ENCODE data around the gene FYB1. TPM values are rescaled to one million over a fixed set of nuclear protein-coding genes. Genes with fewer than 3 reads are reported as not detected.

Gene FYB1
- total RNA-seq, 1 donor from 2014 or later = 4.5 TPM

DNA sequence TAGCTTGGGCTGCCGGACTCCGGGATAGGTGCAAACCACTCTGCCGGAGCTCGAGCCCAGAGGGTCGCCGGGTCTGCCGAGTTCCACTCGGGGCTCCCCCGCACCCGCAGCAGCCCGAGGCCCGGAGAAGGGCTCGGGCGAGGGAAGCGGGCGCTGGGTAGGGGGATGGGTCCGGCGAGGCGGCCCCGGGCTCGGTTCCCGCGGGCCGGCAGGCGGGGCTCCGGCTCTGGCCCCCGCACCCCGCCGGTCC is 145.7 kb downstream of the FYB1 start:
- DNase-seq (ENCODE audit: low spot score) = peak; percentile 80
- intact Hi-C loops (cut with DNase I) = loop anchor here (1.0 to 10.0 kb wide), 2 partner anchors 59 to 229 kb away; partner anchors contain the start of gene OSMR

DNA sequence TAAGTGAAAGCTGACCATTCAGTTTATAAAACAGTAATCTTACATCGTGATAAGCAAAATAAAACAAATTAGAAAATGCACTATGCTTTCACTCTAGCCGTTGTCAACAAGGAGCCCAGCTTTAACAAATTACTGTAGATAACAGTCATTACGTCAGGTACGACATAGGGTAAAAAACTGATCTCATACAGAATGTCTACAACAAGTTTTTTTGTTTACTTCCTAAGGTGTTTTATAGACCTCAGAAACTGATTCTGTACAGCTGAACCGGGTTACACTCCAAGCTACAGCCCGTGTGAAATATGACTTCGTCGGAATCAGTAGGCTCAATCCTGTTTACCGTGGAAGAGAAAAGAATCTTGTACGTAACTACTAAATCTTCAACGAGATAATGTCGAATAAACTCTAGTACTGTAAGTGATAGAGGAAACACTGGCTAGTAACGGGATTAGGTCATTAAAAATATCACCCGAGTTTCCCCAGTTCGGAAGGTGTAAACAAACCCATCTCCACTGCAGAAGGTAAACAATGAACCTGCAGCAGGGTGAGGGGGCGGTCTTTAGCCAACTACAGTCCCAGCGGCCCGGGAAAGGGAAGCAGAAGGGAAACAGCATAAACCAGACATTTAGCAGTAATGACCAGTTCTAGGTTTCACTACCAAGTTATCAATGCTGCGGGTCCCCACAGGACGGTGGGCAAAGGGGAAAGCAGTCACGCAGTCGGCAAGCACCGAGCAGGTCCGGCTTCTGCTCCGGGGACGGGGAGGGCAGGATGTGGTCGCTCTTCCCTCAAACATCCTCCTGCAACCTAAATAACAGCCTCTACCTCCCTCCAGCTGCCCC is 146.2 kb downstream of the FYB1 start:
- DNase-seq (ENCODE audit: low spot score) = peak; percentile 84

GRCh38 chr5:39068099-39068498 is 151.3 kb downstream of the FYB1 start:
- DNase-seq (ENCODE audit: low spot score) = no peak
- intact Hi-C loops (cut with DNase I) = no loop called here

More for the DNA sequence above, 146.2 kb downstream of the FYB1 start:
- intact Hi-C loops (cut with DNase I) = loop anchor here (10.0 kb wide), 1 partner anchor 228 kb away; the partner anchor contains the start of gene OSMR

- intact Hi-C loops (cut with DNase I) = no loop called here
- no peak for DNase-seq (ENCODE audit: low spot score)
Observed at GRCh38 chr5:39064450-39064849, 154.9 kb downstream of the FYB1 start.

- DNase-seq (ENCODE audit: low spot score) = no peak
- intact Hi-C loops (cut with DNase I) = no loop called here
Observed at GRCh38 chr5:39063037-39063436, 156.3 kb downstream of the FYB1 start.

DNA sequence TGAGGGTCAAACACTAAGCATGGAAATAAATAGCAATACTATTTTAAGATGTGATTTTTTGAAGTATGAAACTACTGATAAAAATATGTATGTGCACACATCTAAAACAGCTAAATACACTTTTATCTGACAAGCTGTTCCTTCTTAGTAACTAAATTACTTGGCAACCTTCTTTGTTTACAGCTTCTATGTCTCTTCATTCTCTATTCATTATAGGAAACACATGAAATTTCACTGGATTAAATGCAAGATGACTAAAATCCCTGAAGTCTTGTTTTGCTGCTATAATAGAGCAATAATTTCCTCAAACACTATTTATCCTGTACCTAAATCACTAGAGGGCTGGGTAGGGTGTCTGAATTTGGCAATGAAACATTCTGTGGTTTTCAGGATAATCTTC is 156.8 kb downstream of the FYB1 start:
- intact Hi-C loops (cut with DNase I) = no loop called here
- no peak for DNase-seq (ENCODE audit: low spot score)

- DNase-seq (ENCODE audit: low spot score) = no peak
- intact Hi-C loops (cut with DNase I) = no loop called here
Observed at GRCh38 chr5:39062104-39062503, 157.3 kb downstream of the FYB1 start.

DNA sequence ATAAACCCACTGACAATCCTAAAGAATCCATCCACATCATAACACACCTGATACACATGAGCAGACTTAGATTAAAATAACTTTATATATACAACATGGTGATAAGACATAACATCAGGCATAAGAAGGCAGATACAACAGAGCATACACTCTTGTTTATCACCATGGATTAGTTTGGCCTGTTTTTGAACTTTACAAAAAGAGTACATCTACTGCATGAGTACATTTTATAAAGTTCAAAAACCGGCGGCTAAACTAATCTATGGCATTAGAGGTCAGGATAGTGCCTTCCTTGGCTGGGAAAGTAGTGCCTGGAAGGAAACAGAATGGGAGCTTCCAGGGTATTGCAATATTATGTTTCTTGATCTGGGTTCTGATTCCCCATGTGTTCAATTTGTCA is 160.3 kb downstream of the FYB1 start:
- intact Hi-C loops (cut with DNase I) = no loop called here
- DNase-seq (ENCODE audit: low spot score) = no peak

GRCh38 chr5:39058178-39058921 is 161.0 kb downstream of the FYB1 start:
- DNase-seq (ENCODE audit: low spot score) = no peak
- intact Hi-C loops (cut with DNase I) = no loop called here

- intact Hi-C loops (cut with DNase I) = no loop called here
- DNase-seq (ENCODE audit: low spot score) = no peak
Observed at GRCh38 chr5:39057734-39058133, 161.6 kb downstream of the FYB1 start.

DNA sequence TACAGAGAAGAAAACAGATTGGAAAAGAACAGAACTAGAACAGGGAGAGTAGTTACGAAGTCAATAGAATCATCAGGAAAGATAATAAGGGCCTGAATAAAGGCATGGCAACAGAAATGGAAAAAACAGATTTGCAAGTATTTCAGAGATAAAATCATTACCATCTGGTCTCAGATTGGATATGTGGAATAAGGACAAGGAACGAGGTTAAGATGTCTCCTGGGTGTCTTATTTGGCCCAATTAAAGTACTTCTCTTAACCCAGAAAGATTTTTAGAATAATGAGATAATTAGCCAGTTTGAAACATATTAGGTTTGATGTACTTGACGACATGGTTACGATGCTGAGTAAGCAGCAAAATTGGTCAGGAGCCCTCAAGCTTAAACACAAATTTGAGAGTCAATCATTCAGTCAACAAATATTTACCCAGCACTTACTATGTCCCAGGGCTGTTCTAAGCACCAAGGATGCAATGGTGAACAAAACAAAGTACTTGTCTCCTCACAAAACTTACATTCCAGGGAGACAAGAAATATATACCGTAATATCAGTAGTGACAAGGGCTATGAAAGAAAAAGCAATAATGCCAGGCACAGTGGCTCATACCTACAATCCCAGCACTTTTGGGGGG is 163.5 kb downstream of the FYB1 start:
- intact Hi-C loops (cut with DNase I) = no loop called here

More for the DNA sequence above, 163.5 kb downstream of the FYB1 start:
- DNase-seq (ENCODE audit: low spot score) = no peak

Other genes starting within 250 kb of the FYB1 start
- 75.9 TPM for gene RICTOR, start 145.2 kb downstream of the FYB1 start, total RNA-seq
- gene C9, start 144.9 kb upstream of the FYB1 start, total RNA-seq = not detected
- gene DAB2, start 205.4 kb upstream of the FYB1 start, total RNA-seq = 28.7 TPM